Measurements from ENCODE around the gene RRP8.

- no peak for TF ChIP-seq CTCF (conservative IDR thresholded peaks at IDR 0.05 in 1 of 2, IDR thresholded peaks at IDR 0.05 in 1 of 2; ENCODE audit: low read depth in 1 of 2, low read length in 2 of 2)
- no peak for TF ChIP-seq EZH2 (IDR thresholded peaks at IDR 0.05; ENCODE audit: low read length, missing control alignments)
These were observed 27.3 kb upstream of the RRP8 start for GRCh38 chr11:6630632-6631291.
